GM18868 (cell line): ENCODE data around the gene LCLAT1.

Source experiments
- ATAC-seq: cut with Tn5 transposase; IDR thresholded peaks from one replicate; pipeline ENCODE4 v1.9.1; 2021; ENCODE audit warnings: mild to moderate bottlenecking, moderate library complexity; ENCODE audit not compliant: unreplicated experiment

Gene LCLAT1

GRCh38 chr2:30422444-30423040, 24.5 kb upstream of the LCLAT1 start:
- peak; percentile 90 for ATAC-seq

GRCh38 chr2:30424231-30424630, 22.8 kb upstream of the LCLAT1 start:
- no peak for ATAC-seq

GRCh38 chr2:30425326-30425725, 21.7 kb upstream of the LCLAT1 start:
- no peak for ATAC-seq

- ATAC-seq = no peak
These were observed 19.3 kb upstream of the LCLAT1 start for GRCh38 chr2:30427606-30428347.

GRCh38 chr2:30428348-30428662, 18.7 kb upstream of the LCLAT1 start:
- no peak for ATAC-seq

GRCh38 chr2:30428827-30429461, 18.1 kb upstream of the LCLAT1 start:
- no peak for ATAC-seq

GRCh38 chr2:30433541-30434299, 13.3 kb upstream of the LCLAT1 start:
- ATAC-seq = no peak

- ATAC-seq = no peak
These were observed 12.3 kb upstream of the LCLAT1 start for GRCh38 chr2:30434708-30435107.

GRCh38 chr2:30436859-30437435, 10.1 kb upstream of the LCLAT1 start:
- ATAC-seq = no peak

GRCh38 chr2:30437809-30438548, 9.1 kb upstream of the LCLAT1 start:
- ATAC-seq = no peak

- ATAC-seq = no peak
These were observed 7.8 kb upstream of the LCLAT1 start for GRCh38 chr2:30439296-30439695.

- no peak for ATAC-seq
These were observed 7.2 kb upstream of the LCLAT1 start for GRCh38 chr2:30439879-30440278.

- ATAC-seq = no peak
These were observed 6.0 kb upstream of the LCLAT1 start for GRCh38 chr2:30441023-30441422.

GRCh38 chr2:30443081-30443480, 4.0 kb upstream of the LCLAT1 start:
- no peak for ATAC-seq

GRCh38 chr2:30444273-30444672, 2.8 kb upstream of the LCLAT1 start:
- ATAC-seq = no peak

- ATAC-seq = no peak
These were observed 1.7 kb upstream of the LCLAT1 start for GRCh38 chr2:30445266-30445821.

GRCh38 chr2:30446602-30447148, 371 bp upstream of the LCLAT1 start:
- peak; percentile 26 for ATAC-seq

- no peak for ATAC-seq
These were observed 1.3 kb downstream of the LCLAT1 start for GRCh38 chr2:30448308-30448707.

- no peak for ATAC-seq
These were observed 1.8 kb downstream of the LCLAT1 start for GRCh38 chr2:30448866-30449265.

- ATAC-seq = no peak
These were observed 3.0 kb downstream of the LCLAT1 start for GRCh38 chr2:30450025-30450424.
